NOMO-1 treated with DMSO at 0.1 percent for 48 hours (cell line): ENCODE results near the gene WFDC12.
A peak's percentile ranks its signal among the peaks of the same experiment; 100 is the strongest.
"Not testable (repeated sequence)": the region's sequence is repeated elsewhere in the genome, so short reads cannot be mapped to it uniquely, and the experiment has no call there.

Experiments used
- DNase-seq: peaks from one replicate; lab custom pipeline; 2025; ENCODE audit not compliant: unreplicated experiment; lab: John Stamatoyannopoulos, UW

WFDC12 gene, protein sequence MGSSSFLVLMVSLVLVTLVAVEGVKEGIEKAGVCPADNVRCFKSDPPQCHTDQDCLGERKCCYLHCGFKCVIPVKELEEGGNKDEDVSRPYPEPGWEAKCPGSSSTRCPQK

DNA sequence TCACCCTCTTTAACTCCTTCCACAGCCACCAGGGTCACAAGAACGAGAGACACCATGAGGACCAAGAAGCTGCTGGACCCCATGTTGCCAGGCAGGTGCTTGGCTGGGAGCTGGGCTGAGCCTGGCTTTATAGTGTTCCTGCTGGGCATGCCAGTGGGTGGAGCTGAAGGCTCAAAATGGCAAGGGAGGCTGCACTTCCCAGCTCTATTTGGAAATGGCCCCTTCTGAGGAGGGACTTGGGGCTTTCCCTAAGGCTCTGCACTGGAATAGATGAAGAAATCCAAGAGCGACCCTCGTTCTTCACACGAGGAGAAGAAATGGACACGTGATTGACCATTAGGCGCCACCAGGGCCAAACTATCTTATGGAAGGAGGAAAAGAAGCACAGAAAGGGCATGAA is at the start of gene WFDC12:
Gene WFDC12, minus strand, starts transcription at position 101 of the 400 bp plus-strand sequence. Its CDS starts 18 bp downstream, at position 83.
- DNase-seq, result no peak

DNA sequence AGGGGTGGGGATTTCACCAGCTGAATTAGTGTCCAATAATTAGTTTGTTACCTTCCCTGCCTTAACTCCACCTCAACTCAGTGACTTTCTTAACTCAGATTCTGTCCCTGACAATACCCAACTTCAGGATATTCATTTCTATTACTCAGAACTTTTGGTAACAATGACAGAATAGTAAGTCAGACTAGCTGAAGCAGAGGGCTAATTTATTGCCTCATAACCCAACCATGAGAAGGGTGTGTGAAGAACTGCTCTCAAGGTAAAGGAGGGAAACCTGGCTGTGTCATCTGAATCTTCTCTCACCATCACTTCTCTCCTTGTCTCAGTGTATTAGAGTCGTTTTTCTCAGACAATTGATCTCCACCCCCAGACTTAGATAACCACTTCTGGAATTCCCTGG is 49.3 kb upstream of the WFDC12 start:
- DNase-seq, result no peak

DNA sequence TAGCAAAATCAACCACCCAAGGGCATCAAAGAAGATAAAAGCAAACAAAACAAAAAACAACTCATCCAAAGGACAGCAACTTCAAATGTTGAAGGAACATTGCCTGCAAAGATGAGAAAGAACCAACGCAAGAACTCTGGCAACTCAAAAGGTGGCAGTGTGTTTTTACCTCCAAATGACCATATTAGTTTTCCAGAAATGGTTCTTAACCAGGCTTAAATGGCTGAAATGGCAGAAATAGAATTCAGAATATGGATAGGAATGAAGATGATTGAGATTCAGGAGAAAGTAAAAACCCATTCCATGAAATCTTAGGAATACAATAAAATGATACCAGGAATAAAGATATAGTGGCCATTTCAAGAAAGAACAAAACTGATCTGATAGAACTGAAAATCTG is 40.6 kb upstream of the WFDC12 start:
- DNase-seq, result no peak

DNA sequence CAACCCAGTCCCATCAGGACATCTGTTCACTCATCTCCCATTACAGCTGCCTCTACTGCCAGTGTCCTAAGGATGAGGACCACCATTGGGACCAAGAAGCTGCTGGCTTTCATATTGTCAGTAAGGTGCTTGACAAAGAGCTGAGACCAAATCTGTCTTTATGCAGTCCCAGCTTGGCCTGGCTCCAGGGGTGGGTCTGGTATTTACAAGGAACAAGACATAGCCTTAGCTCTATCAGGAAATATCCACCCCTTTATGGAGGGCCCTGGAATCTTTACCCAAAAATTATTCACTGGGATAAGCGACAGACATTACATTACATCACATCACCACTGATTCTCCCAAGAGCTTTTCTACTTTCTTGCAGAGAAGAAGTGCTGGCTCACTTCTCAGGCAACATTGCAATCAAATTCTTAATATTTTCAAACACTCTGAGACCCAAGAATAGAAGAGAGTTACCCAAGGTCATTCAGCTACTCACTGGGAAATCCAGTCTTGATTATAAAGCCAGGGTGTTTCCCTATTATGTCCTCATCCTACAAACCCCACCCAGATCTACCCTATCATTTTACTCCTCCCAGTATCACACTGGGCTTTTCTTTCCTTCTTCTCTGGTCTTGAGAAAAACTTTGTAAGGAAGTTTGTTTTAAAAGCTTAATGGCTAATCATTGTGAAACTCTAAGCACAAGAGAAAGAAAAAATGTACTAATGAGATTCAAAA is 39.0 kb upstream of the WFDC12 start:
- no peak for DNase-seq

DNA sequence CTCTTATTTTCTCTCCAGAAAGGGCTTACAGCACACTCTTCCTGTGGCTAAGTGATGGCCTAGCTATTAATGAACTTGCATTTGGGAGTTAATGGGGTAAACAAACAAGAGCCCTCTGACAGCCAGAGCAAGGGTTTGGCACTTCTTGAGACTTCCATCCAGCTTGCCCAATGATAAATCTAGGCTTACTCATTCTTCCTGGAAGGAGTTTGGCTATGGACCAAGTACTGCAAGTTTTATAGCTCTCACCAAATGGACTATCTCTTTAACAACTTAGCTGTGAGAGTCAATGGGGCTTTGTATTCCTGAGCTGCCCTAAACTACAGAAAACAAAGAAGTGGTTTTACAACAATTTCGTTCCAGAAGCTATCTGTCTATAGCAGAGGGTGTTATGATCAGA is 33.7 kb upstream of the WFDC12 start:
- no peak for DNase-seq

DNA sequence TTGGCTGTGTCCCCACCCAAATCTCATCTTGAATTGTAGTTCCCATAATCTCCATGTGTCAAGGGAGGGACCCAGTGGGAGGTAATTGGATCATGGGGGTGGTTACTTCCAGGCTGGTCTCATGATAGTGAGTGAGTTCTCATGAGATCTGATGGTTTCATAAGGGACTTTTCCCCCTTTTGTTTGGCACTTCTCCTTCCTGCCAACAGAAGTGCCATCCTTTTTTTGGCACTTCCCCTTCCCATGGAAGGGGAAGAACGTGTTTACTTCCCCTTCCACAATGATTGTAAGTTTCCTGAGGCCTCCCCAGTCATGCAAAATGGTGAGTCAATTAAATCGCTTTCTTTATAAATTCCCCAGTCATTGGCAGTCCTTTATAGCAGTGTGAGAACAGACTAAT is 32.4 kb upstream of the WFDC12 start:
- peak; percentile 8 for DNase-seq

DNA sequence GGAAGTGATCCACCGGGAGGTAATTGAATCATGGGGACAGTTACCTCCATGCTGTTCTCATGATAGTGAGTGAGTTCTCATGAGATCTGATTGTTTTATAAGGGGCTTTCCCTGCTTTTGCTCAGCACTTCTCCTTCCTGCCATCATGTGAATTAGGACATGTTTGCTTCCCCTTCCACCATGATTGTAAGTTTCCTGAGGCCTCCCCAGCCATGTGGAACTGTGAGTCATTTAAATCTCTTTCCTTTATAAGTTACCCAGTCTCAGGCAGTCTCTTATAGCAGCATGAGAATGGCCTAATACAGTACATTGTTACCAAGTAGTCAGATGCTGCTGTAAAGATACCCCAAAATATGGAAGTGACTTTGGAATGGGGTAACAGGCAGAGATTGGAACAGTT is 30.5 kb upstream of the WFDC12 start:
- peak; percentile 8 for DNase-seq

DNA sequence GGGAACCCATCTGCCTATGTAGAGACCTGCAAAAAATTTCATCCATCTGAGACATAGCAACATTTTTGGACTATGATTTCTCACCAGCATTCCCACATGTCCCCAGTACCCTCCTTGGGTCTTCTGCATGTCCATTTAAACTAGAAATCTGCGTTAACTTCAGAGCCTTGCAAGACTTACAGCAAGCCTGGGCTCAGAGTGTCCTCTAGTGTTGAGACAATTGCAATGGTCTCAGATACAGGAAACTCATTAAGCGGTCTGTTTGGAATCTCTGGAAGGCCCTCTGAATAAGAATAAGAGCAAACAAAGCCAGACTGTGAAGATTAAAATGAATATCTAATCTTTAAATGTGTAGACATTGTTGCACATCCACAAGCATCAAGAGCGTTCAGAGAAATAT is 29.9 kb upstream of the WFDC12 start:
- no peak for DNase-seq

DNA sequence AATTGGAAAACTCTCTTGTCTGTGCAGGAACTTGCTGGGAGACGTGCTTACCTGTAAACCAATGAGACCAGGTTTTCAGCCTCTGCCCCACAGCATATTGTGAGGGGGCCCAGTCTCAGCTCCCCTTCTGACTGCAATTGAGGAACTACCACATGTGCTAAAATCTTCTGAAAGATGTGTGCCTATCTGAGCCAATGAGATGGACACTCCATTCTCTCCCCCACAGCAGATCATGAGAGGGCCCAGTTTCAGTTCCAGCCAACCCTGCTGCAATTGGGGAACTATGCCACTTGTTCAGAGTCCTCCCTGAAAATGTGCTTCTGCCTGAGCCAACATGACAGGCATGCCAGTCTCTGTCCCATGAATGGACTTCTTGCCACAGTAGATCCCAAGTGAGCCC is 29.5 kb upstream of the WFDC12 start:
- peak; percentile 93 for DNase-seq

DNA sequence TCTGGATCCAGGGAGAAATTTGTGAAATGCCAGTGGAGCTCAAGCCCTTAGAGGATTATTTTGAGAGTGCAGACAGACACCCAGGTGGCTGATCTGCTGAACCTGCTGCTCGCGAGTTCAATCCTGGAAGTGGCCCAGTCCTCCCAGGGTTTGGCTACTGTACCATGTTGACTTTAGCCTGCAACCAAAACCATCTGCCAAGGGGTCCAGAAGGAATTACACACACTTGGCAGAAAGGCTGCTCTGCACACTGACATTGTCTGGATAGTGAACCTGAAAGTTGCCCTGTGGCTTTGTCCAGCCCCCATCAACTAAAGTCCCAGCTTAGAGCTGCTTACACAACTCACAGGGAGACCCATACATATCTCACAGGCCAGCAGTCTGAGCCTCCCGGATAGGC is 28.9 kb upstream of the WFDC12 start:
- no peak for DNase-seq

DNA sequence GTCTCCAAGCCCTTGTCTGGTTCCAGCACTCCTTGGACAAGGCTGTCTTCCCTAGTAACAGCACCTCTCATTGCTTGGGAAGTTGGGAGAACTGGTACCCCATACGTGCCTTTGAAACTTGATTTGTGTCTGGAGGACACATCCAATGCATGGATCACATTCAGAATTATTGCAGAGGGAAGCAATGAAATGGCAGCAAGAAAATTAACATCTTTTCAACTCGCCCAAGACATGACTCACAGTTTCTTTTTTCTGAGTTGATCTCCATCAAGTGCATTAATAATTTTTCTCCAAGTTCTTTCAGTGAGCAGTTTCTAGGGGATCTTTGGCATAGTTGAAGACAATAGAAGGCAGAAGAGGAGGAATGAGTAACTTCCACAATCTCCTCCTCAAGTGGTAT is 28.1 kb upstream of the WFDC12 start:
- DNase-seq, result no peak

DNA sequence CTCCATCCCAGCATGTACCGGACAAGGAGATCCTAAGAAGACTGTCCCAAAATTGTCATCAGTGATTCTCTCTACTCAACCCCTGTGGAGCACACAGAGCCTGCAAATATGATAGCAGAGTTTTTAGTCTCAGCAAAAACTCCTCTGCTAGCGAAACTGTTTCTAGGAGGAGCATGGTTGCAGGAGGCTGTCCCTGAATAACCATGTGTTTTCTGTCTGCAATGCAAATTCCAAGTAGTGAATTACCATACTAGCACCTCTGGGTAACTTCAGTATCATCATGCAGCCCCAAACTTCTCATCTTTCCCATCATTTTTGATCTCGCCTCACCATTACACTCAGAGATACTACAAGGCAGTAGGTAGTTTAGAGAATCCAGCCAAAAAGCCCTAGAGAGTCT is 24.8 kb upstream of the WFDC12 start:
- DNase-seq, result no peak

DNA sequence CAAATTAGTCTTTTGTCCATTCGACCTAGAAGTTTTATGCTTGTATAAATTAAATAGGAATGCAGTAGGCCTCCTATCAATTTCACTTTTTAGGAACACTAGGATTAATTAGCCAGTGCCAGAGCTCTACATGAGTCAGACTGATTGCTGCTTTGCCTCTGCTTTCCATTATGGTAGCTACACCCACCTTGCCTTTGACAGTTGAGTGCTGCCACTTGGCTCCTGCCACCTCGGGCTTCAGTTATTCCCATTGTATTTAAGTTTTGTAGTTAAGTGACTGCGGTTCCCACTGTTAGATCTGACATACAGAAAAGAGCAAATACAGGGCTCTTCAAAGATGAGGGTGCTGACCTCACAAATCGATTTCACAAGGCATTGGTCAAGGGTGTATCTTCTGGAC is 16.6 kb upstream of the WFDC12 start:
- no peak for DNase-seq

DNA sequence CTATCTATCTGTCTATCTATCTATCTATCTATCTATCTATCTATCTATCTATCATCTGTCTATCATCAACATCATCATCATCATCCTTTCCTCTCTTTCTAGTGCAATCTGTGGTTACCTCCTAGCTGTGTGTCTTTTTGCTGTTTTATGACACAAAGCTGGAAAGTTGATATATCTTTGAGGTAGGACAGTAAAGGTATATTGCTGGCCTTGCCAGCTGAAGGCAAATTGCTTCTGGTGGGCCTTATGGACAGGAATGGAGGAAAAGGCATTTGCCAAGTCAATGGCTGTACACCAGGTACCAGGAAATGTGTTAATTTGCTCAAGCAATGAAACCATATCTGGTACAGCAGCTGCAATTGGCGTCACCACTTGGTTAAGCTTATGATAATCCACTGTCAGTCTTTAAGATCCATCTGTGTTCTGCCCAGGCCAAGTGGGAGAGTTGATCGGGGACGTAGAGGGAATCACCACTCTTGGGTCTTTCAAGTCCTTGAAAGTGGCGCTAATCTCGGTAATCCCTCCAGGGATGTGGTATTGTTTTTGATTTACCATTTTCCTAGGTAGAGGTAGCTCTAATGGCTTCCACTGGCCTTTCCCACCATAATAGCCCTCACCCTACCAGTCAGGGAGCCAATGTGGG is 15.6 kb upstream of the WFDC12 start:
- not testable (repeated sequence) for DNase-seq

DNA sequence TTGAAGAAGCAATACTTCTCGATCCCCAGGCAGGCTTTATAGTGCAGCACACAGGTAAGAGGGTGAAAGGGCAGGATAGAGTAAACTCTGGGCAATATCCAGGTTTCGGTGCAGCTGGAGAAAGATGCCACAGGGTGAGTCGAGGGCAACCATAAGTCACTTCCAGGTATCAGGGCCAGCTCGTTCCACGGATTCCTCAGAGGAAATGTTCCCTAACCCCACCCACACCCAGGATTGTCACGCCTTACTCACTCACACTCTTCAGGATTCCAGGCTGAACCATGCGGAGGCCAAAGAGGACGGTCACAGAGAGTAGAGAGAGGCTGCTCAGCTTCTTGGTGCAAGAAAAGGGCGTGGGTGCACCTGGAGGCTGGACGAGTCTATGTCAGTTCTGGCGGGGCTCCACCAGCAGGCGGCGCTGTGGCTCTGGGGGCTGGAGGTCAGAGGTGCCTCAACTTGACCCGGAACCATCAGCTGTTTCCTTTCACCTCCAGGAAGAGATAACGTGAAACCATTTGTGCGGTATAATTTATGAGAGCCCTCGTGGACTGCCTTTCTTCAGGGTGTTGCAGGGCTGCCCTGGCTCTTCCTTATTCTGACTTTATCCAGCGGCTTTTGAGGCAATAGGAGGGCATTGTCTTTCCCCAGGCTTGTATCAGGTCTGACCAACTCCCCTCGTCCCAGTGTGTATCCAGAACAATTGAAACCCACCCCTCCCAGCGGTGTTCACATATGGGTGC is 14.5 kb upstream of the WFDC12 start:
- peak; percentile 61 for DNase-seq

DNA sequence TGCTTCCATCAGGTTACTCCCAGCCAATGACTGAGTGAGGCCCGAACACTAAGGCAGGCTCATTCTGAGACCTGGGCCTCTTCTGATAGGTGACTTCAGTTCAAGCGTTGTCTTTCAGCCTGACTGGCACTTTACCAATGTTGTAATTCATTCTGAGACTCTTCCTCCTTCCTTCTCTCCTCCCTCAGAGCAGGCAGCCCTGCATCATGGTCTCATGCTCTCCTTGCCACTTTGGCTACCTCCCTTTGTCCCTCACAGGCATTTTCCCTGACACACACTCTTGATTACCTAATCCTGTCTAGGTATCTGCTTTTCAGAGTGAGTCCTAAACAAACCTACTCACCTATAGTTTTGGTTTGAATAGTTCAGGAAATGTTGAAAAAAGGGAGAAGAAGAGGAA is 12.6 kb upstream of the WFDC12 start:
- no peak for DNase-seq

DNA sequence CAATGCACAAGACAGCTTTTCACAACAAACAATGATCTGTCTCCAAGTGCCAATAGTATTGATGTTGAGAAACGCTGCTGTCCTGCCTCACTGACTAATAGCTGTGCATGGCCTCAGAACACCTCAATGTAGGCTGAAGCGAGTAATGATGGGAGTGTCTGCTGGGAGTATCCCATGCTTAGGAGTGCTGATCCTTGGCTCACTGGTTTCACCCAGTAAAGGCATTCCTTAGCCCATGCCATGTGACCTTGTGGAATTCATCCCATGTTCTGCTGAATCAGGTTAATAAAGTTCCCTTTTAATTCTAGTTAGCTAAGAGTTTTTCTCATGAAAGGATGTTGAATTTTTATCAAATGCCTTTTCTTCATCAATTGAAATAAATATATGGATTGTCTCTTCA is 3.8 kb upstream of the WFDC12 start:
- DNase-seq, result no peak

DNA sequence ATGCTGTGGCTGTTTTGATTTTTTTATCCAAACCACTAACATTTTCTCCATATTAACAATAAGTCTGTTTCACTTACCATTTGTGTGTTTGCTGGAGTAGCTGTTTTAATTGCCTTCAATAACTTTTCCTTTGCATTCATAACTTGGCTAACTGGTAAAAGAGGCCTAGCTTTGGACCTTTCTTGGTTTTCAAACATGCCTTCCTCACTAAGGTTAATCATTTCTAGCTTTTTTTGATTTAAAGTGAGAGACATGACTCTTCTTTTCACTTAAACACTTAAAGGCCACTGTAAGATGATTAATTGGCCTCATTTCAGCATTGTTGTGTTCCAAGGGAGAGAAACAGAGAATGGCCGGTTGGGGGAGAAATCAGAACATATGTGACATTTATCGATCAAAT is 2.9 kb downstream of the WFDC12 start:
- no peak for DNase-seq

DNA sequence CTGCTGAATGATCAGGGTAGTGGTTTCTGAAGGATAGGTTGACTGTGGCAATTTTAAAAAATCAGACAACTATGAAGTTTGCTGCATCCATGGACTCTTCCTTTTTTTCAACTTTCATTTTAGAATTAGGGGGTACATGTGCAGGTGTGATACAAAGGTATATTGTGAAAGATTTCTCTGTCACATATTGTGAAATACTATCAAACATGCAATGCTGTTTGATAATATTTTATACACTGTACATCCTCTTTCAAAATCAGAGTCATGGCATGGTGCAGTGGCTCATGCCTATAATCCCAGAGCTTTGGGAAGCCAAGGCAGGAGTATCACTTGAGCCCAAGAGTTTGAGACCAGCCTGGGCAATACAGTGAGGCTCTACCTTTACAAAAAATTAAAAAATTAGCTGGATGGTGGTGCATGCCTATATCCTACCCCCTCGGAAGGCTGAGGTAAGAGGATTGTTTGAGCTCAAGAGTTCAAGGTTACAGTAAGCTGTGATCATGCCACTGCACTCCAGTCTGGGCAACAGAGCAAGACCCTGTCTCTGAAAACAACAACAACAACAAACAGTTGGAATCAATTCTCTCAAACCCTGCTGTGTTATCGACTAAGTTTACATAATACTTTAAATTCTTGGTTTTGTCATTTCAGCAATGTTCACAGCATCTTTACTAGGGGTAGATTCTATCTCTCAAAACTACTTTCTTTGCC is 4.6 kb downstream of the WFDC12 start:
- no peak for DNase-seq

DNA sequence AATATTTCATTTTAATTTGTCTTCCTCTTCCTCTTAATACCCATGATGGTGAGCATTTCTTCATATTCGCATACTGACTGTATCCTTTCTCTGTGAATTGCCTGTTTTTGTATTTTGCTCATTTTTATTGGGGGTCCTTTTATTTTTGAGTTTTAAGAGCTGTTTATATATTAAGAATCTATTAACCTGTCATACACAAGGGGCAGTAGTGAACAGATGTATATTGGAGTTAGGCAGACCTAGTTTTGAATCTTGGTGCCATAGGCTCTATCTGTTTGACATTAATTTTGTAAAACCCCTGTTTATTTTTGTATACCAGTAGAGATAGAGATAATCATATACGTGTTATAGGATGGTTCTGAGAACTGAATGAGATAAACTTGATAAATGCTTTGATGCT is 6.2 kb downstream of the WFDC12 start:
- no peak for DNase-seq

DNA sequence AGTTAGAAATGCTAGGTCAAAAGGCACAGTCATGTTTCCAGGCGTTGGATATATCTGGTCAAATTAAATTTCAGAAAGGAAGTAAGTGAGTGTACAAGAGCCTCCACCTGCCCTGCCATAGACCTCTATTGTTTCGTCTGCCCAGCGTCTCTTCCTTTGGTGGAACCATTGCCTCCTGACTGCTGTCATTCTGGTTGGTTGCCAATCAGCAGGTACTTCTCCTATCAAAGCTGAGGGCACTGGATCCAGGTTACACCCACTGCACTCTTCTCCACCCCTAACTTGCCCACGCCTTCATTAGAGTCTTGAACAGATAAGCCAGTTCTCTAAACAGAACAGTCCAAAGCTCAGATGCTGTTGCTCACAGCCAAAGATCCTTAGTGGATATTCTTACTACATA is 6.7 kb downstream of the WFDC12 start:
- DNase-seq, result no peak
